GM19239 (cell line): Measurements from ENCODE around the gene MEAF6.

Experiments used
- DNase-seq: peaks from one replicate; pipeline ENCODE4 v3.0.0; 2011; ENCODE audit warnings: low spot score; ENCODE audit not compliant: insufficient read length
- FAIRE-seq: peaks from 2 replicates; lab custom pipeline; 2011; peaks lifted over from hg19 to GRCh38; lab: Jason Lieb, UNC

Gene MEAF6

GRCh38 chr1:37449936-37450335, 64.6 kb downstream of the MEAF6 start:
- FAIRE-seq (no peak), DNase-seq (no peak)

- FAIRE-seq = no peak
These were observed 65.7 kb downstream of the MEAF6 start for GRCh38 chr1:37448691-37449417.

GRCh38 chr1:37448185-37448584, 66.4 kb downstream of the MEAF6 start:
- FAIRE-seq = no peak

More at GRCh38 chr1:37448691-37449417, 65.7 kb downstream of the MEAF6 start:
- DNase-seq = no peak

GRCh38 chr1:37446874-37447273, 67.7 kb downstream of the MEAF6 start:
- DNase-seq (no peak), FAIRE-seq (no peak)

More at GRCh38 chr1:37448185-37448584, 66.4 kb downstream of the MEAF6 start:
- DNase-seq = no peak

- no peak for FAIRE-seq
- DNase-seq = no peak
These were observed 71.9 kb downstream of the MEAF6 start for GRCh38 chr1:37442644-37443043.
